Ishikawa (cell line): Measurements from ENCODE around the gene MRPL10.

Experiments
- CEBPB ChIP-seq: IDR thresholded peaks from 2 replicates; pipeline ENCODE4 v1.6.1; 2012
- CREB1 ChIP-seq: IDR thresholded peaks from 2 replicates; pipeline ENCODE4 v1.6.1; 2012; ENCODE audit warnings: low read depth
- EP300 ChIP-seq: IDR thresholded peaks from 2 replicates; pipeline ENCODE4 v1.6.1; 2012; ENCODE audit warnings: borderline replicate concordance
- NFIC ChIP-seq: IDR thresholded peaks from 2 replicates; pipeline ENCODE4 v1.6.1; 2012
- TAF1 ChIP-seq: IDR thresholded peaks from 2 replicates; pipeline ENCODE4 v1.6.1; 2012; ENCODE audit warnings: low read depth, mild to moderate bottlenecking
- TCF12 ChIP-seq: IDR thresholded peaks from 2 replicates; pipeline ENCODE4 v1.6.1; 2012; ENCODE audit warnings: low read depth
- TF ChIP-seq, protein P1 (sequence below): IDR thresholded peaks from 2 replicates; pipeline ENCODE4 v1.6.1; 2012
- TF ChIP-seq, protein P2 (sequence below): IDR thresholded peaks from 2 replicates; pipeline ENCODE4 v1.6.1; 2012
- TF ChIP-seq, protein P3 (sequence below): IDR thresholded peaks from 2 replicates; pipeline ENCODE4 v1.6.1; 2012; ENCODE audit warnings: low read depth, mild to moderate bottlenecking

DNA sequence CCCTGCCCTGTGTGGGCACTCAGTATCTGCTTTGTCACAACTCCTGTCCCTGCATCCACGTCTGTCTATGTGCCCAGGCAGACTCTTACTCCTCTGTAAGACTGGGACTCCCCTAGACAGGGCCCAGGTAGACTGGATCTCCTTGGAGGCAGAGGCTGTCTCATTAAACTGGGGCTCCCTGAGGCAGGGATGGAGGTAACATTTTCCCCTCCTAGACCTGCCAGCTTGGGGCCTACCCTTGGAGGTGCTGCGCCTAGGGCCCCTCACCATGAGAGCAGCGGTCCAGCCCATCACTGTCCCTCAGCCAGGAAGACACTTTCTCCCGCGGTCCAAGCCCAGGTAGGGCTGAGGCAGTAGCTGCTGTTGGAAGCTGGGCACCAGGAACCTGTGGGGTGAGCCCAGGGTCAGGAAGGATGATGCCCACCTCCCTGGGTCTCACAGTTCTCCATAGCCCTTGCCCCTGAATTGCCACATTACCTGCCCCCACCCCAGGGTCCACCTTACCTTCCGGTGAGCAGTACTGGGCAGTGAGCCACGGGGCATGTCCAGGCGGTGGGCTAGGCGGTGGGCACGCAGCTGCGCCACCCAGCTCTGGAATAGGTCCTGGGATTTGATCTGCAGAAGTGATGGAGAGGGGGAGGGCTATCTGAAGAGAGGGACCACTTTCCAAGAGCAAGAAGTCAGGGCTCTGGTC, 13.2 kb downstream of the MRPL10 start:
- TF ChIP-seq TAF1 = no peak
- no peak for TF ChIP-seq TCF12
- TF ChIP-seq CEBPB = no peak
- TF ChIP-seq, protein P1, sequence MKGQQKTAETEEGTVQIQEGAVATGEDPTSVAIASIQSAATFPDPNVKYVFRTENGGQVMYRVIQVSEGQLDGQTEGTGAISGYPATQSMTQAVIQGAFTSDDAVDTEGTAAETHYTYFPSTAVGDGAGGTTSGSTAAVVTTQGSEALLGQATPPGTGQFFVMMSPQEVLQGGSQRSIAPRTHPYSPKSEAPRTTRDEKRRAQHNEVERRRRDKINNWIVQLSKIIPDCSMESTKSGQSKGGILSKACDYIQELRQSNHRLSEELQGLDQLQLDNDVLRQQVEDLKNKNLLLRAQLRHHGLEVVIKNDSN = no peak
- TF ChIP-seq, protein P2, sequence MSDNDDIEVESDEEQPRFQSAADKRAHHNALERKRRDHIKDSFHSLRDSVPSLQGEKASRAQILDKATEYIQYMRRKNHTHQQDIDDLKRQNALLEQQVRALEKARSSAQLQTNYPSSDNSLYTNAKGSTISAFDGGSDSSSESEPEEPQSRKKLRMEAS = no peak
- TF ChIP-seq, protein P3, sequence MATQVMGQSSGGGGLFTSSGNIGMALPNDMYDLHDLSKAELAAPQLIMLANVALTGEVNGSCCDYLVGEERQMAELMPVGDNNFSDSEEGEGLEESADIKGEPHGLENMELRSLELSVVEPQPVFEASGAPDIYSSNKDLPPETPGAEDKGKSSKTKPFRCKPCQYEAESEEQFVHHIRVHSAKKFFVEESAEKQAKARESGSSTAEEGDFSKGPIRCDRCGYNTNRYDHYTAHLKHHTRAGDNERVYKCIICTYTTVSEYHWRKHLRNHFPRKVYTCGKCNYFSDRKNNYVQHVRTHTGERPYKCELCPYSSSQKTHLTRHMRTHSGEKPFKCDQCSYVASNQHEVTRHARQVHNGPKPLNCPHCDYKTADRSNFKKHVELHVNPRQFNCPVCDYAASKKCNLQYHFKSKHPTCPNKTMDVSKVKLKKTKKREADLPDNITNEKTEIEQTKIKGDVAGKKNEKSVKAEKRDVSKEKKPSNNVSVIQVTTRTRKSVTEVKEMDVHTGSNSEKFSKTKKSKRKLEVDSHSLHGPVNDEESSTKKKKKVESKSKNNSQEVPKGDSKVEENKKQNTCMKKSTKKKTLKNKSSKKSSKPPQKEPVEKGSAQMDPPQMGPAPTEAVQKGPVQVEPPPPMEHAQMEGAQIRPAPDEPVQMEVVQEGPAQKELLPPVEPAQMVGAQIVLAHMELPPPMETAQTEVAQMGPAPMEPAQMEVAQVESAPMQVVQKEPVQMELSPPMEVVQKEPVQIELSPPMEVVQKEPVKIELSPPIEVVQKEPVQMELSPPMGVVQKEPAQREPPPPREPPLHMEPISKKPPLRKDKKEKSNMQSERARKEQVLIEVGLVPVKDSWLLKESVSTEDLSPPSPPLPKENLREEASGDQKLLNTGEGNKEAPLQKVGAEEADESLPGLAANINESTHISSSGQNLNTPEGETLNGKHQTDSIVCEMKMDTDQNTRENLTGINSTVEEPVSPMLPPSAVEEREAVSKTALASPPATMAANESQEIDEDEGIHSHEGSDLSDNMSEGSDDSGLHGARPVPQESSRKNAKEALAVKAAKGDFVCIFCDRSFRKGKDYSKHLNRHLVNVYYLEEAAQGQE = no peak
- no peak for TF ChIP-seq NFIC
- no peak for TF ChIP-seq CREB1
- no peak for TF ChIP-seq EP300
